Body of pancreas (tissue), 4 donors: Measurements from ENCODE around the gene SGK1.

Experiments
- CTCF ChIP-seq, 7 experiments: fragments of 450-650 bp in 4 of 7; fragments of 200-600 bp in 3 of 7; sonication (generic) in 3 of 7; IDR thresholded peaks; one replicate each; pipeline ENCODE4 v1.5.1; 2016 to 2019; ENCODE audit warnings: antibody characterized with exemption in 7 of 7
- POLR2A ChIP-seq, 3 donors: fragments of 450-650 bp; IDR thresholded peaks; one replicate each; pipeline ENCODE4 v1.6.1; 2016; ENCODE audit warnings: antibody characterized with exemption in 3 of 3, mild to moderate bottlenecking in 2 of 3

GRCh38 chr6:134249239-134249758, 68.6 kb downstream of the SGK1 start:
- TF ChIP-seq CTCF (IDR thresholded peaks at IDR 0.05): no peak
- peak in 1 of 3 donors; percentile 7 for TF ChIP-seq POLR2A (IDR thresholded peaks at IDR 0.05)
